ENCODE measurements around the gene FBXO39. TPM values are rescaled to one million over a fixed set of nuclear protein-coding genes. Genes with fewer than 3 reads are reported as not detected.
A peak's percentile ranks its signal among the peaks of the same experiment; 100 is the strongest.
"Not testable (repeated sequence)": the region's sequence is repeated elsewhere in the genome, so short reads cannot be mapped to it uniquely, and the experiment has no call there.

FBXO39 gene
- total RNA-seq = under 1 TPM in 1 of 2 donors, not detected in 1; 0.24 TPM

DNA sequence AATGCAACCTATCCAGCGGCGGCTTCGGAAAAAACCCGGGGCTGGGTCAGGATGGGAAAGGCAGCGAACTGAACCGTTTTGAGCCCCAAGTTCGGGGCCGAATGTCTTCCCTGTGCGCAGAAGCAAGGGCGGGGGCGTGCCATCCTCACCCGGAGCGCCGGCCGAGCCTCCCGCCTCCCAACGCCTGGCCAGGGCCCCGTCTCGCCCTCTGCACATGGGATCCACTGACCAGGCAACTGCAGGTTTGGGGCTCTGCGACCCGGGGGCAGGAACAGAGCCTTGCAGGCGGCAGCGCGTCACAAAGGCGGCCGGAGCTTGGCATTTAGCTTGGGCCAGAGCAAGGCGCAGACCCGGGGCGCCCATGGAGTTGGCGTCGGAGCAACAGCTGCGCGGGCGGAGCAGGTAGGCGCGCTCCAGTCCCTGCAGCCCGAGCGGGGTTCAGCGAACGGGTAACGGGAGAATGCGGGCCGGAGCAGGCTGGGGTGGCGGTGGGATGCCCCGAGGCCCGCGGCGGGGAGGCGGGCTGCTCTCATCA lies at the start of gene FBXO39:
Gene FBXO39 (plus strand): TSS at position 345 of the 535 bp plus-strand sequence. CDS start 3,654 bp downstream, outside the sequence.
- H3K4me1 Mint-ChIP-seq = no peaks in the 10 kb centered on the region
- peaks cover 36% of the 10 kb centered on the region for H3K36me3 Mint-ChIP-seq (ENCODE audit: low read depth)
- H3K4me3 Mint-ChIP-seq = no peak within 1 kb of the TSS
- ATAC-seq (replicated peaks) = no peak
- peaks cover 24% of the 10 kb centered on the region for H3K9me3 Mint-ChIP-seq
- H3K27me3 Mint-ChIP-seq = peaks cover 20% of the 10 kb centered on the region
- H3K27ac Mint-ChIP-seq = no peak within 1 kb of the TSS

DNA sequence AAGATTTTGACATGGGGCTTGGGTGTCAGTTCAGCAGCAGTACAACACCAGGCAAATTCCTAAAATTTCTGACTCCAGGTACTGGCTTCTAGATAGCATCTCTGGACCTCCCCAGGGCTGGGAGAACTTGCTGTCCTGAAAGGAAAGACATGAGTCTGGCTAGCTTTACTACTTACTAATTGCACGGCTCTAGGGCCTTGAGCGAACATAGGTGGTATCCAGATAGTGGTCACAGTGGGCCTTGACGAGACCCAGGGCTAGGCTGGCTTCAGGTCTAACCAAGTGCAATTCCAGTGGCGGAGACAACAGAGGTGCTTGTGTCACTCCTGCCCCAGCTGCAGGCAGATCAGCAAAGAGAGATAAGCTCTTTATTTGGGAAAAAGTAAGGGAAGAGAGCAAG lies 46.5 kb upstream of the FBXO39 start:
- no peaks in the 10 kb centered on the region for H3K9me3 Mint-ChIP-seq
- H3K4me3 Mint-ChIP-seq = no peak overlapping the region
- no peak overlapping the region for H3K27ac Mint-ChIP-seq
- H3K36me3 Mint-ChIP-seq (ENCODE audit: low read depth) = no peaks in the 10 kb centered on the region
- peaks cover 12% of the 10 kb centered on the region for H3K27me3 Mint-ChIP-seq
- no peaks in the 10 kb centered on the region for H3K4me1 Mint-ChIP-seq
- no peak for ATAC-seq (replicated peaks)

DNA sequence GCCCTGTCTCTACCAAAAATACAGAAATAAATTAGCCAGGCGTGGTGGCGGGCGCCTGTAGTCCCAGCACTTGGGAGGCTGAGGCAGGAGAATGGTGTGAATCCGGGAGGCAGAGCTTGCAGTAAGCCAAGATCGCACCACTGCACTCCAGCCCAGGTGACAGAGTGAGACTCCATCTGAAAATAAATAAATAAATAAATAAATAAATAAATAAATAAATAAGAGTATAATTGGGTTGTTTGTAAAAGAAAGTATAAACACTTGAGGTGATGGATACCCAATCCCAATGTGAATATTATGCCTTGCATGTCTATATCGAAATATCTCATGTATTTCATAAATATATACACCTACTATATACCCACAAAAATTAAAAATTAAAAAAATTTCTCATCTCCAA lies 29.4 kb upstream of the FBXO39 start:
- H3K27ac Mint-ChIP-seq; H3K4me1 Mint-ChIP-seq; H3K4me3 Mint-ChIP-seq; ATAC-seq (replicated peaks); H3K36me3 Mint-ChIP-seq (ENCODE audit: low read depth); H3K9me3 Mint-ChIP-seq: not testable (repeated sequence)
- H3K27me3 Mint-ChIP-seq = peaks cover 18% of the 10 kb centered on the region

DNA sequence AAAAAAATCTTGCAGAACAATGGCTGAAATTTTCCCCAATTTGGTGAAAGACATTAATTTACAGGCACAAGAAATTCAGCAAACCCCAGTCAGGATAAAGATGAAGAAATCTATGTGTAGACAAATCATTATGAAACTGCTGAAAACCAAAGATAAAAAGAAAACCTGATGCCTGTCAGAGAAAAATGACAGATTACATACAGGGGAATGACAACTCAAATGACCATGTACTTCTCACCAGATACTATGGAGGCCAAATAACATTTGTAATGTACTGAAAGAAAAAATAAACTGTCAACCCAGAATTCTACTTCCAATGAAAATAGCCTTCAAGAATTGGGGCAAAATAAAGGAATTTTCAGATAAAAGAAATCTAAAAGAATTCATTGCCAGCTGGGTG lies 27.4 kb upstream of the FBXO39 start:
- Mint-ChIP-seq H3K9me3 (no peaks in the 10 kb centered on the region), H3K4me1 (no peaks in the 10 kb centered on the region), H3K4me3 (no peak overlapping the region), H3K36me3 (ENCODE audit: low read depth) (no peaks in the 10 kb centered on the region), H3K27ac (no peak overlapping the region), H3K27me3 (peaks cover 13% of the 10 kb centered on the region)
- ATAC-seq (replicated peaks) = no peak

DNA sequence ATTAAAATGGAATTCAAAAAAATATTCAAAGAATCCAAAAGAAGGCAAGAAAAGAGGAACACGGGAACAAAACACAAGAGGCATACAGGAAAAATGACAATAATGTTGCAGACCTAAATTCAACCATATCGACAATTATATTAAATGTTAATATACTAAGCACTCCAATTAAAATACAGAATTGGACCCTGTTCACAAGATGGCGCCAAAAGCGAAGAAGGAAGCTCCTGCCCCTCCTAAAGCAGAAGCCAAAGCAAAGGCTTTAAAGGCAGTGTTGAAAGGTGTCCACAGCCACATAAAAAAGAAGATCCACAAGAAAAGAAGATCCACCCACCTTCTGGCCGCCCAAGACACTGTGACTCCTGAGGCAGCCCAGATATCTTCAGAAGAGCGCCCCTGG lies 26.5 kb upstream of the FBXO39 start:
- ATAC-seq (replicated peaks) = no peak
- Mint-ChIP-seq H3K27ac (no peak overlapping the region), H3K4me1 (no peaks in the 10 kb centered on the region), H3K9me3 (no peaks in the 10 kb centered on the region), H3K36me3 (ENCODE audit: low read depth) (no peaks in the 10 kb centered on the region), H3K27me3 (peaks cover 5% of the 10 kb centered on the region), H3K4me3 (no peak overlapping the region)

DNA sequence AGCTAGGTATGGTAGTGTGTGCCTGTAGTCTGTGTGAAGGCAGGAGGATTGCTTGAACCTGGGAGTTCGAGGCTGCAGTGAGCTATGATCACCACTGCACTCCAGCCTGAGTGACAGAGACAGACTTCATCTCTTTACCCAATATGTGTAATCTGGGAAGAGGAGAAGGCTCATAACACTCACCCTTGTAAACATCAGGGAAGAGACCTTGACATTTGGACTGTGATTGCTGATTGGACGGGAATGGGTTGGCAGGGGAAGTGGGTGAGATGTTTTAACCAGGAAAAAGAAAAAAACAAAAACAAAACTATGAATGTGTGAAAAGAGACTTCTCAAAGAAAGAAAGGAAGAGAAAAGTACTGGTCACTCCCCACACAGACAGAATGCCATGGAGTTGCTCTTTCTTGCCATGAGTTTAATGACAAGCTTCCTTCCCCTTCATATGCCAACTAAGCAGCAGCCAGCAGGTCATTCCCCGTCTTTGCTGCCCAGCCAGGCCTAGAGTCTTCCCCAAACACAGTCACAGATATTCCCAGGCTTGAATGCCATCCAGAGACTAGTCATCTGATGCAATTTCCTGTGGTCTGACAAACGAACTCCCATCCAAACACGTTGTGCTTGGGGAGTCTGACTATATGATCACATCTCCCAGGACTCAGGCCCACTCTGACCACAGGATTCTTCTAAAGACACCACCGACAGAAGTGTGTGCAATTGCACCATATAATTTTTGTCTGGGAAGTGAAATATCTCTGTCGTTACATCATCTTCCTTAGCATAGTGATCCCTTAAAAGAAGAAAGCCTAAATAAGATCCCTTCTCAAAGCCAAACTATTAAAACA lies 23.7 kb upstream of the FBXO39 start:
- H3K4me3 Mint-ChIP-seq = no peak overlapping the region
- H3K36me3 Mint-ChIP-seq (ENCODE audit: low read depth) = no peaks in the 10 kb centered on the region
- H3K27me3 Mint-ChIP-seq = no peaks in the 10 kb centered on the region
- no peak for ATAC-seq (replicated peaks)
- peaks cover 15% of the 10 kb centered on the region for H3K4me1 Mint-ChIP-seq
- H3K27ac Mint-ChIP-seq = peak overlapping the region; percentile 65
- H3K9me3 Mint-ChIP-seq = no peaks in the 10 kb centered on the region

DNA sequence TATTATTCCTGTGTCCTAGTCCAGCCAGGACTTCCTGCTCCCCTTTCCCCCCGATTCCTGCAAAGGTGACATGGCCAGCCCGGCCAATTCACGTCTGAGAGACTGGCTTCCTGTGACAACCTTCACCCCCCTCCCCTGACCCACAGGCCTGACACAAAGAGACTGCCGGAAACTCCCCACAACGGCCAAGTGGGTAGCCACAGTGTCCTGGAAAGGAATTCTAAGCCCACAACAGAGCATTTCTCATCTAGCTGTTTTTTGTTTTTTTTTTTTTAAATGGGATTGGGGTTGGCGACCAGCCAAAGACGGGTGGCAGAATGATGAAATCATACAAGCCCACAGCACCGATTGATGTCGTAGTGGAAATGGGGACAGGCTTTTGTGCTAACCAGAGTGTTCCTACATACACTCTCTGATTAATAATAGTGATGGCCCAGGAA lies 23.0 kb upstream of the FBXO39 start:
- Mint-ChIP-seq H3K27ac (peak overlapping the region; percentile 65), H3K27me3 (no peaks in the 10 kb centered on the region), H3K4me3 (no peak overlapping the region), H3K36me3 (ENCODE audit: low read depth) (peaks cover 2% of the 10 kb centered on the region), H3K9me3 (no peaks in the 10 kb centered on the region), H3K4me1 (peaks cover 23% of the 10 kb centered on the region)
- ATAC-seq (replicated peaks) = no peak

DNA sequence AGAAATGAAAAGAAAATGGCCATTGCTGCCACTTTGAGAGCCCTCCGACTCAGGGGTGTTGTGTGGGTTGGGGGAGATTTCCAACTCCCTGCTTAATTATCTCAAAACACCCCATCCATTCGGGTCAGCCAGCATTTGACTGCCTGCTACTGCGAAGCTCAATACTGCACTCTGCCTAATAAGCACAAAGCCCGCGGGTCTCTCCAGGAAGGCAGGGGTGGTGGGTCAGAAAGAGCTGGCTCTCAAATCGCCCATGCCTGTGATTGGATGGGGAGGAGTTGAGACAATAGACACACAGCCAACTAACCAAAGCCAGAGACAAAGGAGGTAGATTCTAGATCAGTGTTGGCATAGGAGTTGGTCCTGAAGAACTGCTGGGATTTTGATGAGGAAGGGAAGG lies 22.5 kb upstream of the FBXO39 start:
- ATAC-seq (replicated peaks) = no peak
- no peaks in the 10 kb centered on the region for H3K9me3 Mint-ChIP-seq
- no peaks in the 10 kb centered on the region for H3K27me3 Mint-ChIP-seq
- H3K4me1 Mint-ChIP-seq = peaks cover 25% of the 10 kb centered on the region
- H3K4me3 Mint-ChIP-seq = no peak overlapping the region
- H3K27ac Mint-ChIP-seq = no peak overlapping the region
- H3K36me3 Mint-ChIP-seq (ENCODE audit: low read depth) = peaks cover 7% of the 10 kb centered on the region

DNA sequence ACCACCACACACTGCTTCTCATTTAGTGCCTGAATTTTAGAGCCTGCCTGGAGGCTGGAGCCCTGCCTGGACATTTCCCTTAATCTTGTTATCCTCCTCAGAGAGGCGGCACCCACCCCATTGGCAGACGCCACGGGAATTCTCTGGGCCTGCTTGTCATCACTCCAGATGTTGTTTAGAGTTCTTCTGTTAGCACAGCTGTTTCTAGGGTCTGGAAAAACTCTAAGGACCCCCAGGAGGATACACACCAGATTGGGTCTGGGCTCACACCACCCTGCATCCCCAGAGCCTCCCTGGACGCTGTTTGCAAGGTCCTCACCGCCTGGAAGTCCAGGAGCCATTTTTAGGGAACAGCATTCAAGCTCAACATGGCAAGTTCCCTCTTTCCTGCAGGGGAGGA lies 20.7 kb upstream of the FBXO39 start:
- peaks cover 16% of the 10 kb centered on the region for H3K36me3 Mint-ChIP-seq (ENCODE audit: low read depth)
- peak overlapping the region; percentile 91 for H3K4me3 Mint-ChIP-seq
- ATAC-seq (replicated peaks) = no peak
- no peaks in the 10 kb centered on the region for H3K9me3 Mint-ChIP-seq
- peaks cover 25% of the 10 kb centered on the region for H3K4me1 Mint-ChIP-seq
- no peaks in the 10 kb centered on the region for H3K27me3 Mint-ChIP-seq
- H3K27ac Mint-ChIP-seq = peak overlapping the region; percentile 89

DNA sequence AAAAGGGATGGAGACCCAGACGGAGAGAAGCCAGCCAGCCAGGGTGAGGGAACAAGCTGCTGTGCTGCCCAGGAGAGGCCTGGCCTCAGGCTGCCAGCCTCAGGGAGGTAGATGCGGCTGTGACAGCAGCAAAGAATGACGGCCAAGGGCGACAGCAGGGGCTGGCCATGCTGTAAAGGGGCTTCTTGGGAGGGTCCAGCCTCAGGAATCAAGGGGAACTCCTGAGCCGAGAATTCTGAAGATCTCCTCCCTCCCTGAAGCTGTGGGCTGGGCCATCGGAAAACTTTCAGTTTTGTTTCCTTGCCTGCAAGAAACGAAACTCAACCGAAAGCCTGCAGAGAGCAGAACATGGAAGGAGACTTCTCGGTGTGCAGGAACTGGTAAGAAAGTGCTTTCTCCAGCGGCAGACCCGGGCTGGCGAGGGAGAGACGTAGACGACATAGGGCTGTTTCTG lies 20.3 kb upstream of the FBXO39 start, which contains the start of gene XAF1:
Gene XAF1 (plus strand): TSS at position 316 of the 454 bp plus-strand sequence. CDS start 33 bp downstream, at position 349.
- Mint-ChIP-seq H3K9me3 (no peaks in the 10 kb centered on the region), H3K36me3 (ENCODE audit: low read depth) (peaks cover 21% of the 10 kb centered on the region), H3K4me1 (peaks cover 25% of the 10 kb centered on the region), H3K27ac (peak within 1 kb of the TSS; percentile 89), H3K27me3 (no peaks in the 10 kb centered on the region), H3K4me3 (peak within 1 kb of the TSS; percentile 91)
- peak; percentile 66 for ATAC-seq (replicated peaks)

DNA sequence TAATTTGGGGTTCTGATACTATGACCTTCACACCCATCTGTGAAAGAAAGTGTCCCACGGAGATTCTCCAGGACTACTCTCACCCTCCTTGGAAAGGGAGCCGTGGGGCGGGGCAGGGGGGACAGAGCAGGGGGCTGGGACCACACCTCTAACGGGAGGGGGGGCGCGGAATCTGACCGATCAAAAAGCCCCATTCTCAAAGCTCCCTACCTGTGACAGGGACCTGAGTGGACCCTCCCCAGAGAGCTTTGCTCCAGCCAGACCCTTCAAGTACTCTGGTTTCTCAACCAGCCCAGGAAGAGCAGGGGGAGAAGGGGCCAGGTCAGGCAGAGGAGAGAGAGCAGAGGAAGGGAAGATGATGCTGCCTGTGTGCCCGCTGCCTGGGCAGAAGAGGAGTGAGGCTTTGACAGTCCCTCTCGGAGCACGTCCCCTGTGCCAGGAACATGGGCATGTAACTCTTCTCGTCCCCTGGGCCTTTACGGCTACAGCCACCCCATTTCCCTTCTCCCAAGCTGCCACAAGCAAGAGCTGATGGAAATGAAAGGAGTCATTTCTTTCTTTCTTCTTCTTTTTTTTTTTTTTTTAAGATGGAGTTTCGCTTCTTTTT lies 19.5 kb upstream of the FBXO39 start:
- H3K27ac Mint-ChIP-seq = peak overlapping the region; percentile 89
- H3K27me3 Mint-ChIP-seq = no peaks in the 10 kb centered on the region
- peaks cover 28% of the 10 kb centered on the region for H3K36me3 Mint-ChIP-seq (ENCODE audit: low read depth)
- H3K4me3 Mint-ChIP-seq = peak overlapping the region; percentile 91
- ATAC-seq (replicated peaks) = peak; percentile 47
- H3K9me3 Mint-ChIP-seq = no peaks in the 10 kb centered on the region
- peaks cover 25% of the 10 kb centered on the region for H3K4me1 Mint-ChIP-seq

DNA sequence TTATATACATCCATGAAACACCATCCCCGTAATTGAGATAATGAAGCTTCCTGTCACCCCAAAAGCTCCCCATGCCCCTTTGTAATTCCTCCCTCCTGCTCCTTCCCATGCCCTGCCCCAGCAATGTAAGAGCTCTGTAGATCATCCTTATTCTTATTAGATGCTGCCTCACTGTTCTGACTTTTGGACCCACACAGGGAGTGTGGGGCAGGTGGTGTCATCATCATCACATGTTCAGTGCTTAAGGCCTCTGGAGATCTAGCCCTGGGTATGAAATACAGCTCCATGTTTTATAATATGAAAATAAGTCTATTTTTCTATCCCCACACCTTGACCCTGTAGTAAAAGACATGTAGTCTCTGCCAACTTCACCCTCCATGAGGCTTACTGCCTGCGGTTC lies 18.3 kb upstream of the FBXO39 start:
- no peak for ATAC-seq (replicated peaks)
- Mint-ChIP-seq H3K4me3 (peak overlapping the region; percentile 91), H3K27ac (peak overlapping the region; percentile 89), H3K27me3 (no peaks in the 10 kb centered on the region), H3K9me3 (no peaks in the 10 kb centered on the region), H3K36me3 (ENCODE audit: low read depth) (peaks cover 40% of the 10 kb centered on the region), H3K4me1 (peaks cover 25% of the 10 kb centered on the region)

DNA sequence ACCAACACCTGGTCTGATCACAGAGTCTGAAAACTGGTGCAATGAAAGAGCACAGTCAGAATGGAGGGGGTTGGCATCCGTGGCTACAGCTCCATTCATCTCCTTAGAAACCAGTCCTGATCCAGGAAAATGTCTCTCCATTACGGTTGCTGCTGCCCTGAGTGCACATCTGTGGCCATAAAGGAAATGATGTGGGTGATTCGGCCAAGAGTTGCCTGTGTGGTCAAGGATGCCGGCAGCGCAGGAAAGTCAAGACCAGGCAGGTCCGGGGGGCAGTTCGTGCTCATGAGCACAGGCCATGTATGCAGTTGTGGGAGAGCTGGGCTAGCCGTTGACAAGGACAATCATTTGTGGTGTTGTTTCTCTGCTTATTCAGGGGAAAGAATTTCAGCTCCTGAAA lies 14.2 kb upstream of the FBXO39 start:
- Mint-ChIP-seq H3K9me3 (peaks cover 11% of the 10 kb centered on the region), H3K4me3 (no peak overlapping the region), H3K27me3 (no peaks in the 10 kb centered on the region), H3K27ac (no peak overlapping the region), H3K36me3 (ENCODE audit: low read depth) (peaks cover 80% of the 10 kb centered on the region), H3K4me1 (peaks cover 21% of the 10 kb centered on the region)
- no peak for ATAC-seq (replicated peaks)

DNA sequence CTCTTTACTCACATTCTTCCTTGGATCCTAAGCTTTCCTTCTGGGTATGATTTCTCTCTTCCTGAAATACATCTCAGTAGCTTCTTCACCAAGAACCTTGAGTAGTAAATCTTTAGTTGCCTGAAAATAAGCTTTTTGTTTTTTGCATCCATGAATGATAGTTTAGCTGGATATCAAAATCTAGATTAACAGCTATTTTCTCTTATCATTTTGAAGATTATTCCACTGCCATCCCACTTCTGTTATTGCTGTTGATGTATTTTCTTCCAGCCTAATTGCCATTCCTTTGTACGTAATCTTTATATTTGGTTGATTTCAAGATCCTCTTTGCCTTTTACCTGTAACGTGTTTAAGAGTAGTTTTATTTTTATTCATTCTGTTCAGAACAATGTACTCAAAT lies 7.6 kb upstream of the FBXO39 start:
- ATAC-seq (replicated peaks) = no peak
- no peak overlapping the region for H3K4me3 Mint-ChIP-seq
- peaks cover 7% of the 10 kb centered on the region for H3K4me1 Mint-ChIP-seq
- no peak overlapping the region for H3K27ac Mint-ChIP-seq
- peaks cover 27% of the 10 kb centered on the region for H3K9me3 Mint-ChIP-seq
- no peaks in the 10 kb centered on the region for H3K27me3 Mint-ChIP-seq
- peaks cover 100% of the 10 kb centered on the region for H3K36me3 Mint-ChIP-seq (ENCODE audit: low read depth)

DNA sequence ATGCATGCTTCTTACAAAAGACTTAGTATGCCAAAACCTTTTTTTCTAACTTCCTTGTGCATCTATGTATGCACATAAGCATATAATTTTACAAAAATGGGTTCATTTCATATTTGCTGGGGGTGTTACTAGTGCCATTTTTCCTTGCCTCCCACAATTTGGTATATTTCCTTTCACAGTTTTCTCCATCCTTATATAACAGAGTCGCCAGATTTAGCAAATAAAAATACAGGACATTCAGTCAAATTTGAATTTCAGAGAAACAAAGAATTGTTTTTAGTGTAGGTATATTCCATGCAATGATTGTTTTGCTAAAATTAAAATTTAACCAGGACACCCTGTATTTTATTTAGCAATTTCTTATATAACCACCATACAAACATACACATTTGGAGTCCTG lies 4.0 kb upstream of the FBXO39 start:
- Mint-ChIP-seq H3K4me3 (no peak overlapping the region), H3K9me3 (peaks cover 25% of the 10 kb centered on the region), H3K27me3 (peaks cover 4% of the 10 kb centered on the region), H3K27ac (no peak overlapping the region), H3K36me3 (ENCODE audit: low read depth) (peaks cover 75% of the 10 kb centered on the region), H3K4me1 (no peaks in the 10 kb centered on the region)
- no peak for ATAC-seq (replicated peaks)

All from activated T-helper 17 cell treated with anti-CD3 and anti-CD28 coated beads, Interleukin-2, amount 50 U/mL, for 72 hours (primary cell).